ENCODE results near the gene FAM149A. TPM values are rescaled to one million over a fixed set of nuclear protein-coding genes. Genes with fewer than 3 reads are reported as not detected.

Gene FAM149A
- total and polyA plus RNA-seq, 10 donors, result 0.61 to 7.3 (median 3.2) TPM

GRCh38 chr4:186159613-186160012, 55.1 kb downstream of the FAM149A start:
- no peaks in the 10 kb centered on the region for H3K4me1 ChIP-seq
- TF ChIP-seq POLR2AphosphoS5 (IDR thresholded peaks at IDR 0.05) (no peak), POLR2A (IDR thresholded peaks at IDR 0.05) (no peak)
- TF ChIP-seq, protein P1, sequence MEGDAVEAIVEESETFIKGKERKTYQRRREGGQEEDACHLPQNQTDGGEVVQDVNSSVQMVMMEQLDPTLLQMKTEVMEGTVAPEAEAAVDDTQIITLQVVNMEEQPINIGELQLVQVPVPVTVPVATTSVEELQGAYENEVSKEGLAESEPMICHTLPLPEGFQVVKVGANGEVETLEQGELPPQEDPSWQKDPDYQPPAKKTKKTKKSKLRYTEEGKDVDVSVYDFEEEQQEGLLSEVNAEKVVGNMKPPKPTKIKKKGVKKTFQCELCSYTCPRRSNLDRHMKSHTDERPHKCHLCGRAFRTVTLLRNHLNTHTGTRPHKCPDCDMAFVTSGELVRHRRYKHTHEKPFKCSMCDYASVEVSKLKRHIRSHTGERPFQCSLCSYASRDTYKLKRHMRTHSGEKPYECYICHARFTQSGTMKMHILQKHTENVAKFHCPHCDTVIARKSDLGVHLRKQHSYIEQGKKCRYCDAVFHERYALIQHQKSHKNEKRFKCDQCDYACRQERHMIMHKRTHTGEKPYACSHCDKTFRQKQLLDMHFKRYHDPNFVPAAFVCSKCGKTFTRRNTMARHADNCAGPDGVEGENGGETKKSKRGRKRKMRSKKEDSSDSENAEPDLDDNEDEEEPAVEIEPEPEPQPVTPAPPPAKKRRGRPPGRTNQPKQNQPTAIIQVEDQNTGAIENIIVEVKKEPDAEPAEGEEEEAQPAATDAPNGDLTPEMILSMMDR (IDR thresholded peaks at IDR 0.05 in 8 of 11, conservative IDR thresholded peaks at IDR 0.05 in 3 of 11), result no peak
- no peak overlapping the region for H3K27ac ChIP-seq
- no peaks in the 10 kb centered on the region for H3K9me3 ChIP-seq
- intact Hi-C loops (cut with DNase I; ENCODE audit: low total_unique reads), result no loop called here
- 86 to 91% (median 88%) methylated on average over 6 of the region's 6 CpGs for WGBS, 5 donors
- no peak for DNase-seq
- no peaks in the 10 kb centered on the region for H3K36me3 ChIP-seq
- H3K4me3 ChIP-seq, result no peak overlapping the region
- peaks cover 0 to 4% (median 0%) of the 10 kb centered on the region in 7 donors for H3K27me3 ChIP-seq (replicated peaks in 1 of 7)

- no peak for DNase-seq
- Histone ChIP-seq H3K27me3 (replicated peaks in 1 of 7) (peaks cover 0 to 6% (median 0%) of the 10 kb centered on the region in 7 donors), H3K27ac (no peak overlapping the region), H3K9me3 (no peaks in the 10 kb centered on the region), H3K4me1 (no peaks in the 10 kb centered on the region), H3K4me3 (no peak overlapping the region), H3K36me3 (no peaks in the 10 kb centered on the region)
- intact Hi-C loops (cut with DNase I; ENCODE audit: low total_unique reads), result no loop called here
- TF ChIP-seq, protein P1 (IDR thresholded peaks at IDR 0.05 in 8 of 11, conservative IDR thresholded peaks at IDR 0.05 in 3 of 11), result no peak
- TF ChIP-seq POLR2A (IDR thresholded peaks at IDR 0.05), result no peak
- TF ChIP-seq POLR2AphosphoS5 (IDR thresholded peaks at IDR 0.05), result no peak
- 61 to 72% (median 71%) methylated on average over 6 of the region's 6 CpGs for WGBS, 5 donors
These were observed 56.6 kb downstream of the FAM149A start for GRCh38 chr4:186161138-186161537.

DNA sequence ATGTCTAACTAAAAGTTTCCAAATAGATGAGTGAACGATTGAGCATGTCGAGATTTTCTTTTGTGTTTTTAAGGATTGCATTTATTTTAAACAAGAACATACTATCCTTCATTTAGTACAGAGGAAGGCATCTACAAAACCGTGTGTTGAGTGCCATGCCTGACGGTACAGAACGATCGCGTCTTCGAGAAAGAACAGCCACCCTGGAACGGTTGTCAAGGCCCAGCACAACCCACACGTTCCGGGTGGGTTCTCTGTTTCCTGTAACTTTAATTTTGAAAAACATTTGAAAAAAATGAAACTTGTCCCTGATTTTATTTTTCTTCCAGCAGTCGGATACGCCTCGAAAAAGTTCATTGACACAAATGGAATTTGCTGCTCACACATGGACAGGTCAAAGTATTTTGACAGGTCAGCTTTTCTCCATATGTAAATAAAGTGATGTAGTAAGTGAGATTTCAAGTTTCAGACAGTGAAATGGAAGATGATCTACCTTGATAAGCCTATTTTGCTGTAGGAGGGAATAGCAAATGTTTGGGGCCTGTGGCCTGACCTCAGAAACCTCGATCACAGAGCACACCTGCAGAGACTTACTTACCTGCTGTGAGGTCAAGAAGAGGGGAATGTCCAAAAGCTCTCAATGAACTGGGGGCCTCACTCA, 62.5 kb downstream of the FAM149A start:
- intact Hi-C loops (cut with DNase I; ENCODE audit: low total_unique reads), result no loop called here
- Histone ChIP-seq H3K4me3 (no peak overlapping the region), H3K4me1 (no peaks in the 10 kb centered on the region), H3K9me3 (no peaks in the 10 kb centered on the region), H3K27ac (no peak overlapping the region), H3K36me3 (no peaks in the 10 kb centered on the region), H3K27me3 (replicated peaks in 1 of 7) (peaks cover 0 to 6% (median 0%) of the 10 kb centered on the region in 7 donors)
- no peak for TF ChIP-seq POLR2AphosphoS5 (IDR thresholded peaks at IDR 0.05)
- 85 to 90% (median 90%) methylated on average over 15 of the region's 15 CpGs for WGBS, 5 donors
- DNase-seq, result no peak

GRCh38 chr4:186167605-186168004, 63.1 kb downstream of the FAM149A start:
- TF ChIP-seq POLR2A (IDR thresholded peaks at IDR 0.05), result no peak
- TF ChIP-seq, protein P1 (IDR thresholded peaks at IDR 0.05 in 8 of 11, conservative IDR thresholded peaks at IDR 0.05 in 3 of 11), result no peak
- TF ChIP-seq POLR2AphosphoS5 (IDR thresholded peaks at IDR 0.05), result no peak
- intact Hi-C loops (cut with DNase I; ENCODE audit: low total_unique reads), result no loop called here
- H3K36me3 ChIP-seq, result no peaks in the 10 kb centered on the region
- no peak overlapping the region for H3K4me3 ChIP-seq
- H3K27ac ChIP-seq, result no peak overlapping the region
- WGBS, 5 donors, result 65 to 88% (median 76%) methylated on average over 5 of the region's 5 CpGs
- peaks cover 0 to 6% (median 0%) of the 10 kb centered on the region in 7 donors for H3K27me3 ChIP-seq (replicated peaks in 1 of 7)
- DNase-seq, result no peak
- no peaks in the 10 kb centered on the region for H3K4me1 ChIP-seq
- no peaks in the 10 kb centered on the region for H3K9me3 ChIP-seq

Measured in spleen (tissue), 11 donors.